ENCODE data around the gene SLC24A4.

DNA sequence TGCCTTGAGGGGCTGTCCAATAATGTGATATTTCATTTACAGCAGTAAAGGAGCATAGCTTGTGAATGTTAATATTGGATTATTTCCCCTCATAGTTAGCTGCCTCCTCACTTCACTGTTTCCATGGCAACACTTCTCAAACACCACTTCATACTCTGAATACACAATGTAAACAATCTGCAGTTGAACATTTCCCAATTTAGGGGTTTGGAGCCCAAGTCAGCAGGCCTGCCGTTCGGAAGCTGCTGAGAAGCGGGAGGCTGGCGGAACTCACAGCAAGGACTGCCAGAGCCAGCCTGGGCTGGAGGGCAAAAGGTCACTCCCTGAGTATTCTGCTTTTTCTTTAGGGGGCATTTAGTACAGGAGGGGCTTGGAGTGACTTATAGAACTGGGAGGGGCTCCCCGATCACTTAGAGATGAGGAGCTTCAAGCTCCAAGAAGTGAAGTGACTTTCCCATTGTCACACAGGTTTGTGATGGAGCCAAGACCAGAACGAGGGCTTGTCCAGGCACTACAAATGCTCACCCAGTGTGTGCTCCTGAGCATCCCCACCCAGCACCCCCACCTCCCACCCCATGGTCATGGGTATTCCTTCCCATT lies 12.1 kb upstream of the SLC24A4 start:
- TF ChIP-seq, protein P1, sequence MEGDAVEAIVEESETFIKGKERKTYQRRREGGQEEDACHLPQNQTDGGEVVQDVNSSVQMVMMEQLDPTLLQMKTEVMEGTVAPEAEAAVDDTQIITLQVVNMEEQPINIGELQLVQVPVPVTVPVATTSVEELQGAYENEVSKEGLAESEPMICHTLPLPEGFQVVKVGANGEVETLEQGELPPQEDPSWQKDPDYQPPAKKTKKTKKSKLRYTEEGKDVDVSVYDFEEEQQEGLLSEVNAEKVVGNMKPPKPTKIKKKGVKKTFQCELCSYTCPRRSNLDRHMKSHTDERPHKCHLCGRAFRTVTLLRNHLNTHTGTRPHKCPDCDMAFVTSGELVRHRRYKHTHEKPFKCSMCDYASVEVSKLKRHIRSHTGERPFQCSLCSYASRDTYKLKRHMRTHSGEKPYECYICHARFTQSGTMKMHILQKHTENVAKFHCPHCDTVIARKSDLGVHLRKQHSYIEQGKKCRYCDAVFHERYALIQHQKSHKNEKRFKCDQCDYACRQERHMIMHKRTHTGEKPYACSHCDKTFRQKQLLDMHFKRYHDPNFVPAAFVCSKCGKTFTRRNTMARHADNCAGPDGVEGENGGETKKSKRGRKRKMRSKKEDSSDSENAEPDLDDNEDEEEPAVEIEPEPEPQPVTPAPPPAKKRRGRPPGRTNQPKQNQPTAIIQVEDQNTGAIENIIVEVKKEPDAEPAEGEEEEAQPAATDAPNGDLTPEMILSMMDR (IDR thresholded peaks at IDR 0.05; ENCODE audit: extremely low read depth in 1 of 2, insufficient read depth in 1 of 2, low read depth in 1 of 2, low read length in 2 of 2): no peak
- TF ChIP-seq, protein P2, sequence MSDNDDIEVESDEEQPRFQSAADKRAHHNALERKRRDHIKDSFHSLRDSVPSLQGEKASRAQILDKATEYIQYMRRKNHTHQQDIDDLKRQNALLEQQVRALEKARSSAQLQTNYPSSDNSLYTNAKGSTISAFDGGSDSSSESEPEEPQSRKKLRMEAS (IDR thresholded peaks at IDR 0.05; ENCODE audit: insufficient read depth, insufficient read length): no peak
- no peak for TF ChIP-seq EZH2 (IDR thresholded peaks at IDR 0.05; ENCODE audit: borderline replicate concordance, low read depth, low read length, severe bottlenecking)
- TF ChIP-seq POLR2AphosphoS5 (IDR thresholded peaks at IDR 0.05; ENCODE audit: insufficient read depth, low read depth, low read length): no peak
- no peak for TF ChIP-seq POLR2A (IDR thresholded peaks at IDR 0.05; ENCODE audit: low read depth, low read length)
- TF ChIP-seq FOS (IDR thresholded peaks at IDR 0.05; ENCODE audit: borderline replicate concordance, insufficient read depth, low read length): no peak

All from endothelial cell of umbilical vein (primary cell).